ENCODE data around the gene MB21D2. TPM values are rescaled to one million over a fixed set of nuclear protein-coding genes. Genes with fewer than 3 reads are reported as not detected.

Gene MB21D2
- total RNA-seq, 4 donors from 2014 or later = 3.6 to 7.5 (median 6.5) TPM

- no peaks in the 10 kb centered on the region for H3K36me3 ChIP-seq
- no peak for DNase-seq (ENCODE audit: low spot score in 2 of 2)
- H3K27ac ChIP-seq = no peak overlapping the region
- no peaks in the 10 kb centered on the region for H3K27me3 ChIP-seq
- H3K9me3 ChIP-seq = no peaks in the 10 kb centered on the region
- whole genome bisulfite sequencing, 2 donors = 92% methylated on average over 5 of the region's 5 CpGs
- TF ChIP-seq EP300 (IDR thresholded peaks at IDR 0.05) (no peak), POLR2A (IDR thresholded peaks at IDR 0.05) (no peak), CTCF (IDR thresholded peaks at IDR 0.05) (no peak)
- peaks cover 0 to 8% (median 3%) of the 10 kb centered on the region in 4 donors for H3K4me1 ChIP-seq
- no peak overlapping the region for H3K4me3 ChIP-seq
Observed at GRCh38 chr3:192870822-192871221, 46.8 kb downstream of the MB21D2 start.

- WGBS, 2 donors = 76 to 78% methylated on average over 4 of the region's 4 CpGs
- Histone ChIP-seq H3K36me3 (no peaks in the 10 kb centered on the region), H3K4me3 (no peak overlapping the region), H3K27me3 (no peaks in the 10 kb centered on the region), H3K4me1 (peaks cover 0 to 13% (median 3%) of the 10 kb centered on the region in 4 donors), H3K27ac (no peak overlapping the region), H3K9me3 (no peaks in the 10 kb centered on the region)
- DNase-seq (ENCODE audit: low spot score in 2 of 2) = no peak
- TF ChIP-seq POLR2A (IDR thresholded peaks at IDR 0.05) = no peak
Observed at GRCh38 chr3:192869131-192870031, 48.3 kb downstream of the MB21D2 start.

GRCh38 chr3:192867645-192868044 lies 50.0 kb downstream of the MB21D2 start:
- peaks cover 0 to 13% (median 3%) of the 10 kb centered on the region in 4 donors for H3K4me1 ChIP-seq
- H3K36me3 ChIP-seq = no peaks in the 10 kb centered on the region
- no peaks in the 10 kb centered on the region for H3K27me3 ChIP-seq
- no peak for DNase-seq (ENCODE audit: low spot score in 2 of 2)
- WGBS, 2 donors = 52 to 57% methylated on average over 4 of the region's 4 CpGs
- TF ChIP-seq EP300 (IDR thresholded peaks at IDR 0.05) (no peak), CTCF (IDR thresholded peaks at IDR 0.05) (no peak), POLR2A (IDR thresholded peaks at IDR 0.05) (no peak)
- H3K4me3 ChIP-seq = no peak overlapping the region
- no peaks in the 10 kb centered on the region for H3K9me3 ChIP-seq
- no peak overlapping the region for H3K27ac ChIP-seq

- Histone ChIP-seq H3K27ac (no peak overlapping the region), H3K36me3 (no peaks in the 10 kb centered on the region), H3K9me3 (no peaks in the 10 kb centered on the region), H3K4me3 (no peak overlapping the region), H3K27me3 (no peaks in the 10 kb centered on the region), H3K4me1 (peaks cover 0 to 13% (median 3%) of the 10 kb centered on the region in 4 donors)
- no peak for DNase-seq (ENCODE audit: low spot score in 2 of 2)
- TF ChIP-seq EP300 (IDR thresholded peaks at IDR 0.05) (no peak), CTCF (IDR thresholded peaks at IDR 0.05) (no peak), POLR2A (IDR thresholded peaks at IDR 0.05) (no peak)
- 95 to 98% methylated on average over 3 of the region's 3 CpGs for WGBS, 2 donors
Observed at GRCh38 chr3:192866804-192867203, 50.9 kb downstream of the MB21D2 start.

GRCh38 chr3:192864941-192865340 lies 52.7 kb downstream of the MB21D2 start:
- H3K27ac ChIP-seq = no peak overlapping the region
- H3K36me3 ChIP-seq = no peaks in the 10 kb centered on the region
- 46 to 73% methylated on average over 3 of the region's 3 CpGs for WGBS, 2 donors
- H3K4me3 ChIP-seq = no peak overlapping the region
- no peak for DNase-seq (ENCODE audit: low spot score in 2 of 2)
- TF ChIP-seq EP300 (IDR thresholded peaks at IDR 0.05) (no peak), CTCF (IDR thresholded peaks at IDR 0.05) (no peak), POLR2A (IDR thresholded peaks at IDR 0.05) (no peak)
- H3K27me3 ChIP-seq = no peaks in the 10 kb centered on the region
- H3K9me3 ChIP-seq = no peaks in the 10 kb centered on the region
- peaks cover 0 to 11% (median 2%) of the 10 kb centered on the region in 4 donors for H3K4me1 ChIP-seq
